ENCODE measurements around the gene MACROD2. TPM values are rescaled to one million over a fixed set of nuclear protein-coding genes. Genes with fewer than 3 reads are reported as not detected.

Gene MACROD2
- polyA plus RNA-seq, 1 experiment = 0.47 TPM

DNA sequence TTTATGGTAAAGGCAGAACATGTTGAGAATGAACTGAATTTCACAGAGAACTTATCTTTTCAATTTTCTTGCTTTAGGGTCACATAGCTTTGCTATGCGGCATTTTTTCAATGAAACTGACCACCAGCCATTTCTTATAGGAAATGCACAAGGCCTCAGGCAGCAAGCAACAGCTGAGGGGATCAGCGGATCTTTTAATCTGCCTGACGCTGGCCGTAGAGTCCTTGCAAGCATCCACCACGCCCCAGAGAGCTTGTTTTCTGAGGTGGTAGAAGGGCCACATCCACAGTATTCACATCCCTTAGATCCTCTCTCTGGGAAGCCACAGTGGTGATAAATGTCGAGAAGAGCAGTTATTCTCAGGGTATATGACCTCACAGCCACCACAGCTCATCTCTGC, 307.8 kb downstream of the MACROD2 start:
- H3K4me3 ChIP-seq (ENCODE audit: low read depth, low read length) = no peak overlapping the region
- TF ChIP-seq, protein P1, sequence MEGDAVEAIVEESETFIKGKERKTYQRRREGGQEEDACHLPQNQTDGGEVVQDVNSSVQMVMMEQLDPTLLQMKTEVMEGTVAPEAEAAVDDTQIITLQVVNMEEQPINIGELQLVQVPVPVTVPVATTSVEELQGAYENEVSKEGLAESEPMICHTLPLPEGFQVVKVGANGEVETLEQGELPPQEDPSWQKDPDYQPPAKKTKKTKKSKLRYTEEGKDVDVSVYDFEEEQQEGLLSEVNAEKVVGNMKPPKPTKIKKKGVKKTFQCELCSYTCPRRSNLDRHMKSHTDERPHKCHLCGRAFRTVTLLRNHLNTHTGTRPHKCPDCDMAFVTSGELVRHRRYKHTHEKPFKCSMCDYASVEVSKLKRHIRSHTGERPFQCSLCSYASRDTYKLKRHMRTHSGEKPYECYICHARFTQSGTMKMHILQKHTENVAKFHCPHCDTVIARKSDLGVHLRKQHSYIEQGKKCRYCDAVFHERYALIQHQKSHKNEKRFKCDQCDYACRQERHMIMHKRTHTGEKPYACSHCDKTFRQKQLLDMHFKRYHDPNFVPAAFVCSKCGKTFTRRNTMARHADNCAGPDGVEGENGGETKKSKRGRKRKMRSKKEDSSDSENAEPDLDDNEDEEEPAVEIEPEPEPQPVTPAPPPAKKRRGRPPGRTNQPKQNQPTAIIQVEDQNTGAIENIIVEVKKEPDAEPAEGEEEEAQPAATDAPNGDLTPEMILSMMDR (IDR thresholded peaks at IDR 0.05; ENCODE audit: insufficient read depth, low read depth, low read length) = no peak
- CTCF ChIA-PET = no interaction called here
- H3K27me3 ChIP-seq (ENCODE audit: control insufficient read depth, insufficient read depth, low read length) = no peaks in the 10 kb centered on the region
- no peaks in the 10 kb centered on the region for H3K36me3 ChIP-seq (ENCODE audit: control insufficient read depth, insufficient read depth, low read length)
- POLR2A ChIA-PET = no interaction called here
- no peak for DNase-seq (ENCODE audit: low read depth)

DNA sequence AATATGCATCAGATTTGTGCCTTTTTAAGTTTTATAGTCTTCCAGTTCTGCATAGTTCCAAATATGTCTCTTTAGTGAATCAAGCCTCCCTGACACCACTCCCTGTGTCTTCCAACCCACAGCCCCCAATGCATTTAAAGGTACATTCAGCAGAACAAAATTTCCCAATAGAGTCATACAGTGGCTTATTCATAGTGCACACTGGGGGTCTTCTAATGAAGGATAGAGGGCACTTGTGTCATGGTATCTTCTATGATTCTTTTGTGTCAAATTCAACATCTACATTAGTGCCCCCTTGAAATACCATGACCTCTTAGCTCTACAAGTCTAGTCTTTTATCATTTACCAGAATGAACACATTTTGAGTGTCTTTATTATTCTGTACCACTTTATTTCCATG, 308.3 kb downstream of the MACROD2 start:
- CTCF ChIA-PET = interaction anchor here (0.6 kb wide), 1 partner anchor 269 kb away, joined by 8 read pairs; no protein-coding TSS in a partner anchor
- TF ChIP-seq, protein P1 (IDR thresholded peaks at IDR 0.05; ENCODE audit: insufficient read depth, low read depth, low read length) = no peak
- Histone ChIP-seq H3K27me3 (ENCODE audit: control insufficient read depth, insufficient read depth, low read length) (no peaks in the 10 kb centered on the region), H3K4me3 (ENCODE audit: low read depth, low read length) (no peak overlapping the region), H3K36me3 (ENCODE audit: control insufficient read depth, insufficient read depth, low read length) (no peaks in the 10 kb centered on the region)
- DNase-seq (ENCODE audit: low read depth) = no peak
- POLR2A ChIA-PET = no interaction called here

DNA sequence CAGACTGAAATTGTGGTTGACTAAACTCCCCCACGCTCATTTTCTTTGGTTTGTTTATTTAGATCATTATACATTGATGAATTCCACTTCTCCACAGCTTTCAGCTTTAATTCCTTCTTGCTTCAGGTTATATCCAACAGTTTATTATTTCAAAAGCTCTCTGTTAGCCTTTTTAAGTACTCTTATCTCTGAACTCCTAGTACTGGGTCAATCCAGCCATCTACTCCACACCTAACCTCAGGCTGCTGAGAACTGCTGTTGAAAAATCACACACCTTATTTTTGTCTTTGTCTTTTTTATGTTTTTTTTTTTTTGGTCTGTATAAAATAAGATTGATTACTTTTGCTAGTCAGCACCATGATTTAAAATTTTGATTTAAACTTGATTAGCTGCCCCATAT, 309.2 kb downstream of the MACROD2 start:
- no peak for DNase-seq (ENCODE audit: low read depth)
- ChIA-PET CTCF (interaction anchor here (0.9 kb wide), 1 partner anchor 10 kb away, joined by 3 read pairs; no protein-coding TSS in a partner anchor), POLR2A (no interaction called here)
- TF ChIP-seq, protein P1 (IDR thresholded peaks at IDR 0.05; ENCODE audit: insufficient read depth, low read depth, low read length) = no peak
- no peaks in the 10 kb centered on the region for H3K36me3 ChIP-seq (ENCODE audit: control insufficient read depth, insufficient read depth, low read length)
- H3K4me3 ChIP-seq (ENCODE audit: low read depth, low read length) = no peak overlapping the region
- H3K27me3 ChIP-seq (ENCODE audit: control insufficient read depth, insufficient read depth, low read length) = no peaks in the 10 kb centered on the region

DNA sequence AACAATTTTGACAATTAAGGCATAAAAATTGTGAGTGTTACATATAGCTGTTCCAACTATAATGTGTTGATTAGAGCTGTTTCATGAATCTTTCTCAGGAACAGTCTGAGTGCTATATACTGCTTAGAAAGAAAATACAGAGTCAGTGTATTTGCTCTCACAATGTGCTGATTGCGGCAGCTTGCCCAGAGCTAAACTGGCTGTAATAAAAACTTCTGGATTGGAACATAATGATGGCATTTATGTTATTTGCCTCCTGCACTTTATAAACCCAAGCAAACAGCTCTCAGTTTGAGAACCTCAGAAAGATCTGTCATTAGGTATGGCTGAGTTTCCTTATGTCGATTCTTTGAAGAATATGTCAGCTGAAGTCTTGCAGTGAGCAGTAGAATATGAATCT, 312.6 kb downstream of the MACROD2 start:
- CTCF ChIA-PET = interaction anchor here (1.7 to 1.9 kb wide), 2 partner anchors 8 to 12 kb away, joined by 3 to 4 read pairs; no protein-coding TSS in a partner anchor
- DNase-seq (ENCODE audit: low read depth) = no peak

DNA sequence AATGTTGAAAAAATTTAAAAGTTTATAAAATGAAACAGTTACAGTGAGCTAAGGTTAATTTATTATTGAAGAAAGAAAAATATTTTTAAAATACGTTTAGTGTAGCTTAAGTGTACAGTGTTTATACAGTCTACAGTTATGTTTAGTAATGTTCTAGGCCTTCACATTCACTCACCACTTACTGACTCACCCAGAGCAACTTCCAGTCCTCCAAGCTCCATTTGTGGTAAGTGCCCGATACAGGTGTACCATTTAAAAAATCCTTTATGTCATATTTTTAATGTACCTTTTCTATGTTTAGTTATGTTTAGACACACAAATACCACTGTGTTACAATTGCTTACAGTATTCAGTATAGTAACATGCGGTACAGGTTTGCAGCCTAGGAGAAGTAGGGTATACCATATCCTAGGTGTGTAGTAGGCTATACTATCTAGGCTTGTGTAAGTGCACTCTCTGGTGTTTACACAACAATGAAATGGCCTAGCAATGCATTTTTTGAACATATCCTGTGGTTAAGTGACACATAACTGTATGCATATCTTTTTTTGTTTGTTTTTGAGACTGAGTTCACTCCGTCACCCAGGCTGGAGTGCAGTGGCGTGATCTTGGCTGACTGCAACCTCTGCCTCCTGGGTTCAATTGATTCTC, 315.8 kb downstream of the MACROD2 start:
- Histone ChIP-seq H3K4me3 (ENCODE audit: low read depth, low read length) (no peak overlapping the region), H3K27me3 (ENCODE audit: control insufficient read depth, insufficient read depth, low read length) (no peaks in the 10 kb centered on the region), H3K36me3 (ENCODE audit: control insufficient read depth, insufficient read depth, low read length) (no peaks in the 10 kb centered on the region)
- no peak for DNase-seq (ENCODE audit: low read depth)
- TF ChIP-seq, protein P1 (IDR thresholded peaks at IDR 0.05; ENCODE audit: insufficient read depth, low read depth, low read length) = no peak
- ChIA-PET CTCF (no interaction called here), POLR2A (no interaction called here)

More for the DNA sequence above, 312.6 kb downstream of the MACROD2 start:
- TF ChIP-seq, protein P1 (IDR thresholded peaks at IDR 0.05; ENCODE audit: insufficient read depth, low read depth, low read length) = no peak
- H3K36me3 ChIP-seq (ENCODE audit: control insufficient read depth, insufficient read depth, low read length) = no peaks in the 10 kb centered on the region
- H3K27me3 ChIP-seq (ENCODE audit: control insufficient read depth, insufficient read depth, low read length) = no peaks in the 10 kb centered on the region
- no peak overlapping the region for H3K4me3 ChIP-seq (ENCODE audit: low read depth, low read length)
- POLR2A ChIA-PET = no interaction called here

Data from BJ (cell line).